Hepatocyte (in vitro differentiated cells): ENCODE data around the gene PDS5A.

ENCODE experiments used
- EZH2 ChIP-seq: fragments of 200-600 bp; sonication (generic); IDR thresholded peaks from 2 replicates; pipeline ENCODE4 v1.6.1; 2016; ENCODE audit warnings: antibody characterized with exemption, mild to moderate bottlenecking, borderline replicate concordance
- EZH2phosphoT487 ChIP-seq: fragments of 200-600 bp; sonication (generic); IDR thresholded peaks from one replicate; pipeline ENCODE4 v1.6.1; 2018; ENCODE audit warnings: antibody characterized with exemption, mild to moderate bottlenecking, low read depth, moderate library complexity; ENCODE audit not compliant: unreplicated experiment, severe bottlenecking
- TF ChIP-seq, protein P1 (sequence below): fragments of 200-600 bp; sonication (generic); IDR thresholded peaks from 2 replicates; pipeline ENCODE4 v1.5.1; 2016; ENCODE audit warnings: antibody characterized with exemption, mild to moderate bottlenecking; ENCODE audit not compliant: poor library complexity

GRCh38 chr4:39834269-39834668 is 143.4 kb downstream of the PDS5A start:
- TF ChIP-seq, protein P1, sequence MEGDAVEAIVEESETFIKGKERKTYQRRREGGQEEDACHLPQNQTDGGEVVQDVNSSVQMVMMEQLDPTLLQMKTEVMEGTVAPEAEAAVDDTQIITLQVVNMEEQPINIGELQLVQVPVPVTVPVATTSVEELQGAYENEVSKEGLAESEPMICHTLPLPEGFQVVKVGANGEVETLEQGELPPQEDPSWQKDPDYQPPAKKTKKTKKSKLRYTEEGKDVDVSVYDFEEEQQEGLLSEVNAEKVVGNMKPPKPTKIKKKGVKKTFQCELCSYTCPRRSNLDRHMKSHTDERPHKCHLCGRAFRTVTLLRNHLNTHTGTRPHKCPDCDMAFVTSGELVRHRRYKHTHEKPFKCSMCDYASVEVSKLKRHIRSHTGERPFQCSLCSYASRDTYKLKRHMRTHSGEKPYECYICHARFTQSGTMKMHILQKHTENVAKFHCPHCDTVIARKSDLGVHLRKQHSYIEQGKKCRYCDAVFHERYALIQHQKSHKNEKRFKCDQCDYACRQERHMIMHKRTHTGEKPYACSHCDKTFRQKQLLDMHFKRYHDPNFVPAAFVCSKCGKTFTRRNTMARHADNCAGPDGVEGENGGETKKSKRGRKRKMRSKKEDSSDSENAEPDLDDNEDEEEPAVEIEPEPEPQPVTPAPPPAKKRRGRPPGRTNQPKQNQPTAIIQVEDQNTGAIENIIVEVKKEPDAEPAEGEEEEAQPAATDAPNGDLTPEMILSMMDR, result no peak
- no peak for TF ChIP-seq EZH2
- no peak for TF ChIP-seq EZH2phosphoT487
